GM12864 (cell line): ENCODE data around the gene PPP1R18.
"Not testable (repeated sequence)": the region's sequence is repeated elsewhere in the genome, so short reads cannot be mapped to it uniquely, and the experiment has no call there.

Experiments used
- DNase-seq: peaks from one replicate; pipeline ENCODE4 v3.0.0-alpha.2; 2011; ENCODE audit warnings: low read depth
- H3K4me3 ChIP-seq: 2 replicates; pipeline ENCODE4 v1.5.1; 2011; ENCODE audit warnings: mild to moderate bottlenecking, low read depth, low read length, control low read depth
- CTCF ChIP-seq: IDR thresholded peaks from 2 replicates; pipeline ENCODE4 v1.5.1; 2011; ENCODE audit warnings: low read depth, mild to moderate bottlenecking, moderate library complexity, low read length, control low read depth, inconsistent platforms; ENCODE audit errors: missing control alignments

PPP1R18 gene

GRCh38 chr6:30664994-30665767 lies 21.3 kb downstream of the PPP1R18 start:
- no peak overlapping the region for H3K4me3 ChIP-seq
- DNase-seq, result no peak
- TF ChIP-seq CTCF, result no peak

- not testable (repeated sequence) for DNase-seq
Measured at GRCh38 chr6:30657922-30658321, 28.5 kb downstream of the PPP1R18 start.

GRCh38 chr6:30657454-30657853 lies 29.0 kb downstream of the PPP1R18 start:
- DNase-seq, result no peak
- H3K4me3 ChIP-seq, result no peak overlapping the region
- no peak for TF ChIP-seq CTCF

More at GRCh38 chr6:30657922-30658321, 28.5 kb downstream of the PPP1R18 start:
- H3K4me3 ChIP-seq, result not testable (repeated sequence)

- no peak for TF ChIP-seq CTCF
- no peak overlapping the region for H3K4me3 ChIP-seq
- DNase-seq, result no peak
Measured at GRCh38 chr6:30656513-30656912, 29.9 kb downstream of the PPP1R18 start.

- no peak overlapping the region for H3K4me3 ChIP-seq
- TF ChIP-seq CTCF, result no peak
- no peak for DNase-seq
Measured at GRCh38 chr6:30655743-30656094, 30.7 kb downstream of the PPP1R18 start.

- no peak for TF ChIP-seq CTCF
- DNase-seq, result no peak
- no peak overlapping the region for H3K4me3 ChIP-seq
Measured at GRCh38 chr6:30654798-30655742, 31.4 kb downstream of the PPP1R18 start.

GRCh38 chr6:30651143-30651542 lies 35.3 kb downstream of the PPP1R18 start:
- TF ChIP-seq CTCF, result no peak
- no peak overlapping the region for H3K4me3 ChIP-seq
- no peak for DNase-seq
